GM23248 (cell line): ENCODE data around the gene PCDHGB2. TPM values are rescaled to one million over a fixed set of nuclear protein-coding genes. Genes with fewer than 3 reads are reported as not detected.
"Not testable (repeated sequence)": the region's sequence is repeated elsewhere in the genome, so short reads cannot be mapped to it uniquely, and the experiment has no call there.

Experiments used
- DNase-seq: peaks from one replicate; pipeline ENCODE4 v3.0.0-alpha.2; 2015
- H2AFZ ChIP-seq: fragments of 200-600 bp; sonication (generic); 2 replicates; pipeline ENCODE4 v1.6.1; 2016; ENCODE audit warnings: antibody characterized with exemption
- H3F3A ChIP-seq: fragments of 200-600 bp; sonication (generic); 2 replicates; pipeline ENCODE4 v1.6.1; 2016; ENCODE audit warnings: mild to moderate bottlenecking, antibody characterized with exemption, mixed run types; ENCODE audit not compliant: insufficient read depth
- H3K27ac ChIP-seq: fragments of 200-600 bp; sonication (generic); 2 replicates; pipeline ENCODE4 v1.5.1; 2016; ENCODE audit warnings: mild to moderate bottlenecking
- H3K27me3 ChIP-seq: fragments of 200-600 bp; sonication (generic); replicated peaks from 2 replicates; pipeline ENCODE4 v1.6.1; 2016; ENCODE audit warnings: mild to moderate bottlenecking; ENCODE audit not compliant: insufficient read depth
- H3K36me3 ChIP-seq: fragments of 200-600 bp; sonication (generic); 2 replicates; pipeline ENCODE4 v1.6.1; 2016; ENCODE audit warnings: low read depth, mild to moderate bottlenecking
- H3K4me1 ChIP-seq: fragments of 200-600 bp; sonication (generic); 2 replicates; pipeline ENCODE4 v1.6.1; 2016; ENCODE audit warnings: mild to moderate bottlenecking; ENCODE audit not compliant: insufficient read depth
- H3K4me2 ChIP-seq: fragments of 200-600 bp; sonication (generic); one replicate; pipeline ENCODE4 v1.6.1; 2016; ENCODE audit warnings: mild to moderate bottlenecking; ENCODE audit not compliant: unreplicated experiment
- H3K4me3 ChIP-seq: fragments of 200-600 bp; sonication (generic); 2 replicates; pipeline ENCODE4 v1.5.1; 2016; ENCODE audit warnings: mild to moderate bottlenecking
- H3K79me2 ChIP-seq: fragments of 200-600 bp; sonication (generic); 2 replicates; pipeline ENCODE4 v1.6.1; 2016; ENCODE audit warnings: mild to moderate bottlenecking; ENCODE audit not compliant: insufficient read depth
- H3K9ac ChIP-seq: fragments of 200-600 bp; sonication (generic); 2 replicates; pipeline ENCODE4 v1.6.1; 2016; ENCODE audit warnings: mild to moderate bottlenecking
- H3K9me2 ChIP-seq: fragments of 200-600 bp; sonication (generic); 2 replicates; pipeline ENCODE4 v1.6.1; 2016; ENCODE audit warnings: mixed run types, mild to moderate bottlenecking, moderate library complexity; ENCODE audit not compliant: insufficient read depth
- H3K9me3 ChIP-seq: fragments of 200-600 bp; sonication (generic); one replicate; pipeline ENCODE4 v1.6.1; 2017; ENCODE audit warnings: low read depth
- H4K20me1 ChIP-seq: fragments of 200-600 bp; sonication (generic); 2 replicates; pipeline ENCODE4 v1.6.0; 2016; ENCODE audit not compliant: insufficient read depth
- EZH2 ChIP-seq: fragments of 200-600 bp; sonication (generic); IDR thresholded peaks from 2 replicates; pipeline ENCODE4 v1.6.1; 2018; ENCODE audit warnings: antibody characterized with exemption, mild to moderate bottlenecking; ENCODE audit not compliant: insufficient read depth, poor library complexity, severe bottlenecking
- EZH2phosphoT487 ChIP-seq: fragments of 200-600 bp; sonication (generic); IDR thresholded peaks from 2 replicates; pipeline ENCODE4 v1.6.1; 2018; ENCODE audit warnings: antibody characterized with exemption, moderate library complexity, mild to moderate bottlenecking, low read depth; ENCODE audit not compliant: insufficient read depth
- WGBS, 2 experiments: methylation state at CpG; one replicate each; pipeline ENCODE4 v1.1.6; 2015 to 2017; ENCODE audit warnings: low lambda C conversion rate in 2 of 2, low coverage in 1 of 2; ENCODE audit errors: missing lambda C conversion rate in 2 of 2; 5-methylcytosine and 5-hydroxymethylcytosine counted together
- in situ Hi-C: fragments of 300-500 bp; cut with MboI; formaldehyde crosslinking; loops from 2 replicates; pipeline ENCODE4 v1.15.0; 2020
- polyA plus RNA-seq: library from polyadenylated mRNA; unstranded; fragments of >200 nt; fragmentation: Nextera tagmentation; extraction: Ambion mirVana; gene quantifications from 2 replicates; pipeline ENCODE4 v1.2.1, GENCODE V29; 2016
- total RNA-seq: library from RNA; depleted of rRNA; stranded (reverse); fragments of >200 nt; shearing (Covaris generic); gene quantifications from 2 replicates; pipeline ENCODE4 v1.2.3, GENCODE V29; 2014

The PCDHGB2 gene
- total and polyA plus RNA-seq, 2 experiments from 2014 or later: 0.76 to 2.2 TPM

GRCh38 chr5:141388661-141389060 is 28.9 kb downstream of the PCDHGB2 start:
- H3K4me2 ChIP-seq: no peak overlapping the region
- no peaks in the 10 kb centered on the region for H3F3A ChIP-seq
- no peaks in the 10 kb centered on the region for H3K79me2 ChIP-seq
- H3K4me1 ChIP-seq: no peaks in the 10 kb centered on the region
- H3K9ac ChIP-seq: no peak overlapping the region
- no peaks in the 10 kb centered on the region for H4K20me1 ChIP-seq
- H3K36me3 ChIP-seq: no peaks in the 10 kb centered on the region
- in situ Hi-C loops: no loop called here
- WGBS, 2 experiments: 47% methylated on average over 10 of the region's 10 CpGs
- H2AFZ ChIP-seq: no peak overlapping the region
- TF ChIP-seq EZH2 (no peak), EZH2phosphoT487 (no peak)
- H3K9me3 ChIP-seq: no peaks in the 10 kb centered on the region
- no peaks in the 10 kb centered on the region for H3K9me2 ChIP-seq
- DNase-seq: no peak
- H3K27ac ChIP-seq: no peak overlapping the region
- no peaks in the 10 kb centered on the region for H3K27me3 ChIP-seq
- H3K4me3 ChIP-seq: no peak overlapping the region

- H3K4me1 ChIP-seq: no peaks in the 10 kb centered on the region
- in situ Hi-C loops: no loop called here
- no peak overlapping the region for H3K27ac ChIP-seq
- no peak overlapping the region for H3K4me2 ChIP-seq
- H3K4me3 ChIP-seq: no peak overlapping the region
- H3K9ac ChIP-seq: no peak overlapping the region
- 42 to 43% methylated on average over 56 to 72 of the region's 77 CpGs for WGBS, 2 experiments
- no peaks in the 10 kb centered on the region for H3K27me3 ChIP-seq
- no peak overlapping the region for H2AFZ ChIP-seq
- no peaks in the 10 kb centered on the region for H3K9me2 ChIP-seq
- no peaks in the 10 kb centered on the region for H3K79me2 ChIP-seq
- no peaks in the 10 kb centered on the region for H3F3A ChIP-seq
- no peak for DNase-seq
- no peak for TF ChIP-seq EZH2
- TF ChIP-seq EZH2phosphoT487: no peak
- no peaks in the 10 kb centered on the region for H3K9me3 ChIP-seq
- H3K36me3 ChIP-seq: no peaks in the 10 kb centered on the region
- H4K20me1 ChIP-seq: no peaks in the 10 kb centered on the region
Measured at GRCh38 chr5:141389153-141390042, 29.6 kb downstream of the PCDHGB2 start.

GRCh38 chr5:141392429-141393198 is 32.8 kb downstream of the PCDHGB2 start, which contains the start of gene PCDHGA8:
Gene PCDHGA8 (plus strand): TSS chr5:141392633. CDS start chr5:141392814, 181 bp downstream.
- H3K79me2 ChIP-seq: no peaks in the 10 kb centered on the region
- H3K9ac ChIP-seq: no peak within 1 kb of the TSS
- no peak within 1 kb of the TSS for H3K27ac ChIP-seq
- WGBS, 2 experiments: 38% methylated on average over 38 of the region's 38 CpGs
- H3K4me3 ChIP-seq: no peak within 1 kb of the TSS
- H3F3A ChIP-seq: peaks cover 5% of the 10 kb centered on the region; the same call in 1 of the 2 replicates
- no peaks in the 10 kb centered on the region for H3K27me3 ChIP-seq
- no peaks in the 10 kb centered on the region for H3K9me2 ChIP-seq
- H4K20me1 ChIP-seq: no peaks in the 10 kb centered on the region
- H3K36me3 ChIP-seq: no peaks in the 10 kb centered on the region
- in situ Hi-C loops: no loop called here
- no peaks in the 10 kb centered on the region for H3K9me3 ChIP-seq
- peak; percentile 48 for DNase-seq
- no peaks in the 10 kb centered on the region for H3K4me1 ChIP-seq
- TF ChIP-seq EZH2phosphoT487: no peak
- TF ChIP-seq EZH2: no peak
- H3K4me2 ChIP-seq: no peak within 1 kb of the TSS
- H2AFZ ChIP-seq: 0 out of 2 replicates have a peak within 1 kb of the TSS, but pooled peaks have one; percentile 4

- Histone ChIP-seq H3K27ac (no peak overlapping the region), H4K20me1 (no peaks in the 10 kb centered on the region), H3K9me2 (no peaks in the 10 kb centered on the region), H3K36me3 (no peaks in the 10 kb centered on the region), H3K4me3 (no peak overlapping the region), H3K79me2 (no peaks in the 10 kb centered on the region), H3K9ac (no peak overlapping the region), H3F3A (peaks cover 5% of the 10 kb centered on the region; the same call in 1 of the 2 replicates), H3K9me3 (no peaks in the 10 kb centered on the region), H2AFZ (no peak overlapping the region), H3K4me1 (no peaks in the 10 kb centered on the region), H3K27me3 (no peaks in the 10 kb centered on the region), H3K4me2 (no peak overlapping the region)
- DNase-seq: no peak
- in situ Hi-C loops: no loop called here
- TF ChIP-seq EZH2 (no peak), EZH2phosphoT487 (no peak)
- whole genome bisulfite sequencing, 2 experiments: 41 to 43% methylated on average over 21 of the region's 21 CpGs
Measured at GRCh38 chr5:141393267-141393666, 33.5 kb downstream of the PCDHGB2 start.

- H3K4me2 ChIP-seq, H3K9ac ChIP-seq, H4K20me1 ChIP-seq, in situ Hi-C loops, H3K27me3 ChIP-seq, H3K27ac ChIP-seq, H3F3A ChIP-seq, H3K79me2 ChIP-seq, H2AFZ ChIP-seq, DNase-seq, H3K36me3 ChIP-seq, H3K4me1 ChIP-seq, H3K9me3 ChIP-seq, H3K9me2 ChIP-seq, H3K4me3 ChIP-seq: not testable (repeated sequence)
- WGBS, 2 experiments: 54 to 55% methylated on average over 38 to 44 of the region's 53 CpGs
Measured at GRCh38 chr5:141394401-141395187, 34.8 kb downstream of the PCDHGB2 start.

GRCh38 chr5:141397756-141398551 is 38.2 kb downstream of the PCDHGB2 start, which contains the start of gene PCDHGB5:
Gene PCDHGB5 (plus strand): TSS chr5:141397947. CDS start chr5:141398128, 181 bp downstream.
- peak within 1 kb of the TSS; percentile 47 for H3K4me2 ChIP-seq
- peak within 1 kb of the TSS; percentile 62; the same call in 1 of the 2 replicates for H2AFZ ChIP-seq
- H4K20me1 ChIP-seq, H3F3A ChIP-seq, H3K9me3 ChIP-seq, H3K4me1 ChIP-seq, in situ Hi-C loops, H3K27me3 ChIP-seq, H3K36me3 ChIP-seq, H3K79me2 ChIP-seq, H3K27ac ChIP-seq, H3K9me2 ChIP-seq: not testable (repeated sequence)
- DNase-seq: peak; percentile 68
- H3K9ac ChIP-seq: peak within 1 kb of the TSS; percentile 67
- WGBS, 2 experiments: 23 to 24% methylated on average over 23 to 26 of the region's 43 CpGs
- H3K4me3 ChIP-seq: peak within 1 kb of the TSS; percentile 72
